ENCODE measurements around the gene SLC12A9. TPM values are rescaled to one million over a fixed set of nuclear protein-coding genes. Genes with fewer than 3 reads are reported as not detected.

Gene SLC12A9
- total RNA-seq, 4 donors from 2014 or later: 8.2 to 13.9 (median 11.8) TPM

DNA sequence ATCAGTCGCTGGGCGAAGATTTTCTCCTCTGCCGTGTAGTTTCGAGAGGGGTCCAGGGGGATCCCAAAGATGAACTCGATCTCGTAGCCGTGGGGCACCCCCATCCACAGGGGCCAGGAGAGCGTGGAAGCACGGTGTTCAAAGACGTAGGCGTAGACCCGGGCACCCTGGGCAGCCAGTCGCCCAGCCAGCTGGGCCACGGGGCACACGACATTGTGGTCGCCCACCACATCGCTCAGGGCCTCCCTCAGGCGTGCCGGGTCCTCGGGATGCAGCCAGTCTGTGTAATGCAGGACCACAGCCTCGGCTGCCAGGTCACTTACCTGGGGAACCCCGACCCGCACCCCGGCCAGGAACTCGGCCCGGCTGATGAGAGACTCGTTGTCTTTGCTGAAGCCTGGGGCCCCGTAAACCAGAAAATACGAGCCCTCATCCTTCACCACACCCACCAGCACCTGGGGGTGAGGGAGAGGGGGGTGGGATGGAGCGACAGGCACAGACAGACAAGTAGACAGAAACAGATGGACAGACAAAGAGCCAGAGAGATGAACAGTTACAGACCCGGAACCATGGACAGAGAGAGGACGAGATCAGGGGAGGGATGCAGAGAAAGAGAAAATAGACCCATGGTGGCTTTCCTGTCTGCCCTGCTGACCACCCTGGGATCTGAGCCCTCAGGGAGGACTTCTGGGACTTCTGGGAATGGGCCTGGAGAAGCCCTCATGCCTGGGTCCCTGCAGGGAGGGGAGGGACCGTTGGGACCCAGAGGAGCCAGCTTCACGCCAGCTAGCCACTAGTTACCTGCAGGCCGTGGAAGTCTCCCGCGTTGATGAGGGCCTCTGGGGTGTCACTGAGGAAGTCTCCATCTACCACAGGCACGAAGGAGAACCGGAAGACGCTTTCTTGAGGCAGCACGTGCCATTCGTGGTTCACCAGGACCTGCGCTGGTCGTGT is 40.1 kb downstream of the SLC12A9 start:
- TF ChIP-seq, protein P1, sequence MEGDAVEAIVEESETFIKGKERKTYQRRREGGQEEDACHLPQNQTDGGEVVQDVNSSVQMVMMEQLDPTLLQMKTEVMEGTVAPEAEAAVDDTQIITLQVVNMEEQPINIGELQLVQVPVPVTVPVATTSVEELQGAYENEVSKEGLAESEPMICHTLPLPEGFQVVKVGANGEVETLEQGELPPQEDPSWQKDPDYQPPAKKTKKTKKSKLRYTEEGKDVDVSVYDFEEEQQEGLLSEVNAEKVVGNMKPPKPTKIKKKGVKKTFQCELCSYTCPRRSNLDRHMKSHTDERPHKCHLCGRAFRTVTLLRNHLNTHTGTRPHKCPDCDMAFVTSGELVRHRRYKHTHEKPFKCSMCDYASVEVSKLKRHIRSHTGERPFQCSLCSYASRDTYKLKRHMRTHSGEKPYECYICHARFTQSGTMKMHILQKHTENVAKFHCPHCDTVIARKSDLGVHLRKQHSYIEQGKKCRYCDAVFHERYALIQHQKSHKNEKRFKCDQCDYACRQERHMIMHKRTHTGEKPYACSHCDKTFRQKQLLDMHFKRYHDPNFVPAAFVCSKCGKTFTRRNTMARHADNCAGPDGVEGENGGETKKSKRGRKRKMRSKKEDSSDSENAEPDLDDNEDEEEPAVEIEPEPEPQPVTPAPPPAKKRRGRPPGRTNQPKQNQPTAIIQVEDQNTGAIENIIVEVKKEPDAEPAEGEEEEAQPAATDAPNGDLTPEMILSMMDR (IDR thresholded peaks at IDR 0.05; ENCODE audit: low read depth): no peak

DNA sequence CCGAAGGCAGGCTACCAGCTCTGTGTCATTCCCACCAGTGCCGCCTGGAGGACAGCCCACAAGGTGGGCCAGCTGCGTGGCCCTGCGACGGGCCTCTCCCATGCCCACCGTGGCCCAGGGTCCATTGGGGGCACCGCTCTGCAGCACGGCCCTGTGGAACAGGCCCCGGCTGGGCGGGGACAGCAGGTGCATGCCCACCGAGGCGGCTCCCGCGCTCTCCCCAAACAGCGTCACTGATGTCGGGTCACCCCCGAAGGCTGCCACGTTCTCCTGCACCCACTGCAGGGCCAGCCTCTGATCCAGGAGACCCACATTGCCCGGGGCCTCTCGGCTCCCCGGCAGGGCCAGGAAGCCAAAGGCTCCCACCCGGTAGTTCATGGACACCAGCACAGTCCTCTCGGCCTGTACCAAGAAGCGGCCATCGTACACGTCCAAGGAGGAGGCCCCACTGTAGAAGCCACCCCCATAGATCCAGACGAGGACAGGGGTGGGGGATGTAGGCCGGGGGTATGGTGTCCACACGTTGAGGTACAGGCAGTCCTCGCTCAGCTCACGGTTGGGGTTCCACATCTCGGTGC is 40.9 kb downstream of the SLC12A9 start:
- TF ChIP-seq, protein P1 (IDR thresholded peaks at IDR 0.05; ENCODE audit: low read depth): no peak

DNA sequence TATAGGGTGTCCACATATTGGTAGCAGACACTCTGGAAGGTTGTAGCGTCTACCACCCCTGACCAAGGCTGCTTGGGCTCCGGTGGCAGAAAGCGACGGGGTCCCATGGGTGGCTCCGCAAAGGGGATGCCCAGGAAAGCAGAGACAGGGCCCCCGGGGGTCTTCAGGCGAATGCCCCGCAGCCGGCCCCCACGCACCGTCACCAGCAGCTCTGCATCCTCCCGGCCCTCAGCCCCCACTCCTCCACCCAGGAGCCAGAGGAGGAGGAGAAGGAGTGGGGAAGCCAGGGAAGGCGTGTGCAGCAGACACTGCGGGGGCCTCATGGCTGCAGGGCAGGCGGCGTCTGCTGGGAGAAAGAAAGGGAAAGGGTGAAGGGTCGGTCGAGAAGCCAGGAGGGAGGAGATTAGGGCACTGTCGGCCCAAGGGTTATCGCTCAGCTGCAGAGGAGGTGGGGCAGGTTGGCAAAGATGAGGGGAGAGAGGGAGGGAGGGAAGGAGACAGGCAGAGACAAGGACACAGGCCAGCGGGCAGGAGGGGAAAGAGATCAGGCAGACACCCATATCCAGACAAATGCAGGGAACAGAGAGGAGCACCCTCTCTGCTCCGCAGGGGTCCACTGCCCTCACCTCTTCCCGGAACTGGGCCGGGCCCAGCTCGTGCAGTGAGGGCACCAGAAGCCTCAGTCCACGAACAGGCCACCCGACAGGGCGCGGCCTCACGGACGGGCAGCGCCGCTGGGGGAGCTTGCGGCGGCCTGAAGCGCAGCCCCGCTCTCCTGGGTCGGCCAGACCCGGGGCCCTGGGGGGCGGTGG is 41.6 kb downstream of the SLC12A9 start:
- TF ChIP-seq, protein P1 (IDR thresholded peaks at IDR 0.05; ENCODE audit: low read depth): no peak

DNA sequence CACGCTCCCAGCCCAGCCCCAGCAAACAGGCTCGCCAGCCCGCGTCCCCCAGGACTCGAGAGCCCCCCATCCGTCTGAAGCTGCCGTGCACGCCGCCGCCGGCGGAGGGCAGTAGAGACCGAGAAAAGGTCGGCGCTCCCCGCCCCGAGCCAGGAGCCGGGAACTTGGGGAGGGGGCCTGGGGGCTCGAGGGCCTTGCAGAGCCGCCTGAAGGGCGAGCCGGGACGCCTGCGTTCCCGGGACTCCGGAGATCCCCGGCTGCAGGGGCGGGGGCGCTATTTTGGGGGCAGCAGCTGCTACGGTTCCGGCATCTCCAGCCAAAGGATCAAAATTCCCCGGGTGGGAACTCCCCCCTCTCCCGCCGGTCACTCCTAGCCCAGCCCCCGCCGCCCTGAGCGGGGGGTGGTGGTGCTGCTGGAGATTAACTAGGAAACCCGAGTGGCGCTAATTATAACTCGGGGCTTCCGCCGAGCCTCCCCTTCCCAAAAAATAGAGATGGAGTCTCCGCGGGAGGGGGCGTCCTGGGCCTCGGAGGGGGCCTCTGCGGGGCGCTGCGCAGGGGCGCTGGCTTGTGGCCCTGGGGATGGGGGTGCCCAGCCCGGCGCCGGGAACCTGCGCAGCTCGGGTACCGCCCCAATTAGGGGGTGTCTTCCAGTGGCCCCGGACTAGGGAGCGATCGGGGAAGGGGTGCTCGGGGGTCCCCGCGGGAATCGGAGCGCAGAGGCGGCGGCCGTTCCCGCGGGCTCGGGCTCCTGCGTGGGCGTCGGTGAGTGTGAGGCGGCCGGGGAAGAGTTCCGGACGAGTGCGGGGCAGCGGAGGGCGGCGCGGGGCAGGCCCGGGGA is 42.6 kb downstream of the SLC12A9 start:
- TF ChIP-seq, protein P1 (IDR thresholded peaks at IDR 0.05; ENCODE audit: low read depth): no peak

DNA sequence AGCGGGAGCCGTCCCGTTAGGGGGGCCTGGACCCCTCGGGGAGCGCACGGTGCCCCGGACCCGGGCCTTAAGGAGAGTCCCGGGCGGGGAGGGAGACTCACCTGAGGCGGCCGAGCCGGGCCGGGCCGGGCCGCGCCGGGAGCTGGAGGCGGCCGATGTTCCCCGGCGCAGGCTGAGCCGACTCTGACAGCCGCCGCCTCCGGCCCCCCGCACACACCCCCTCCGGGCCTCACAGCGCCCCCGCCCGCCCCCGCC is 43.1 kb downstream of the SLC12A9 start, which contains the start of gene ACHE:
ACHE (minus strand) TSS at position 188 of the 255 bp plus-strand sequence. CDS start 1,656 bp downstream, outside the sequence.
- TF ChIP-seq, protein P1 (IDR thresholded peaks at IDR 0.05; ENCODE audit: low read depth): no peak

DNA sequence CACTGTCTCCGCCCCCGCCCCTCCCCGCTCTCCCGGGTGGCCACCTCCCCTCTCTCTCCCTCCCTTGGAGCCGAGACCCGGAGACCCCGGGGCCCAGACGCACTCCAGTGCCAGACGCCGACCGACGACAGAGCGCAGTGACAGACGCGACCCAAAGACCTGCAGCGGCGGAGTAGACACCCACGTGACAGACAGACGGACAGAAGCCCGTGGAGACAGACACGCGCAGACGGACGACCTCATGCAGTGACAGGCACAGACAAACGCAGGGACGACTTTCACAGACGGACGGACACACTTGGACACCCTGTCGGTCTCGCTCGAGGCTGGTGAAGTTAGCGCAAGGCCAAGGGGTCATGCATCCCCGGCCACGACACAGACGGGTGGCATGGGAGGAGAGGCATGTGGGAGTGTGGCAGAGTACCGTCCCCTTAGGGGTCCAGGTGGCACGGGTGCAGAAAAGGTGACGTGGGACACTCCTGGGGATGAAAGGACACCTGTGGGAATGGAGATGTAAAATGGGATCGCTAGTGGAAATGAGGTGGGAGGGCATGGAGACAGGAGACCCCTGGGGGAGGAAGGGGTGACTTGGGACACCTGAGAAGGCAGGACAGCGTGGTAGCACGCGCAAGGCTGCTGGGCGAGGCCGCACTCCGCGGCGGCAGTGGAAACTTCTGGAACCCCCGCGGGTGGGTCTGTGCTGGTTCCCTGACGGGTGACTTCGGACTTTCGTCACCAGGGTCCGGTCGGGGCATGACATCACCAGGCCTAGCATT is 43.6 kb downstream of the SLC12A9 start:
- TF ChIP-seq, protein P1 (IDR thresholded peaks at IDR 0.05; ENCODE audit: low read depth): no peak

Measured in subcutaneous adipose tissue (tissue), 4 donors.